Left cardiac atrium (tissue), 2 donors: ENCODE data around the gene TTC23. TPM values are rescaled to one million over a fixed set of nuclear protein-coding genes. Genes with fewer than 3 reads are reported as not detected.

ENCODE experiments used
- total RNA-seq, 2 donors: library from RNA; stranded (reverse); fragmentation: NEBNext Ultra II Directional; extraction: Animal tissue kit (Norgen Biotek cat#: 25700); gene quantifications; one replicate each; pipeline ENCODE4 v1.2.1, GENCODE V29; 2021
- donor health status: DM: no; HTN: yes; CAD: no; lungs with severe emphysema.
- donor health status: DM: yes; HTN: yes; CAD: no.

The TTC23 gene
- total RNA-seq, 2 donors from 2014 or later: 11.9 to 13.7 TPM

Other genes with a start within 250 kb of the TTC23 start
- gene PGPEP1L, start 241.8 kb downstream of the TTC23 start, total RNA-seq: 1 to 10 TPM; 1.2 to 1.3 TPM
- 100 to 1,000 TPM; 302 to 329 TPM for gene SYNM, start 144.5 kb downstream of the TTC23 start, total RNA-seq
- 10 to 100 TPM; 23.8 to 25.2 TPM for gene LRRC28, start 1.9 kb upstream of the TTC23 start, total RNA-seq